Stimulated activated CD4-positive, alpha-beta T cell treated with anti-CD3 and anti-CD28 coated beads, Interleukin-4, amount 100 ng/mL, for 1 hour (primary cell): ENCODE data around the gene CAMK1D.
"Not testable (repeated sequence)": the region's sequence is repeated elsewhere in the genome, so short reads cannot be mapped to it uniquely, and the experiment has no call there.

Experiments
- DNase-seq: peaks from one replicate; pipeline ENCODE4 v3.0.0-alpha.2; 2020

CAMK1D gene

GRCh38 chr10:12431151-12432101, 82.1 kb downstream of the CAMK1D start:
- DNase-seq, result no peak

DNA sequence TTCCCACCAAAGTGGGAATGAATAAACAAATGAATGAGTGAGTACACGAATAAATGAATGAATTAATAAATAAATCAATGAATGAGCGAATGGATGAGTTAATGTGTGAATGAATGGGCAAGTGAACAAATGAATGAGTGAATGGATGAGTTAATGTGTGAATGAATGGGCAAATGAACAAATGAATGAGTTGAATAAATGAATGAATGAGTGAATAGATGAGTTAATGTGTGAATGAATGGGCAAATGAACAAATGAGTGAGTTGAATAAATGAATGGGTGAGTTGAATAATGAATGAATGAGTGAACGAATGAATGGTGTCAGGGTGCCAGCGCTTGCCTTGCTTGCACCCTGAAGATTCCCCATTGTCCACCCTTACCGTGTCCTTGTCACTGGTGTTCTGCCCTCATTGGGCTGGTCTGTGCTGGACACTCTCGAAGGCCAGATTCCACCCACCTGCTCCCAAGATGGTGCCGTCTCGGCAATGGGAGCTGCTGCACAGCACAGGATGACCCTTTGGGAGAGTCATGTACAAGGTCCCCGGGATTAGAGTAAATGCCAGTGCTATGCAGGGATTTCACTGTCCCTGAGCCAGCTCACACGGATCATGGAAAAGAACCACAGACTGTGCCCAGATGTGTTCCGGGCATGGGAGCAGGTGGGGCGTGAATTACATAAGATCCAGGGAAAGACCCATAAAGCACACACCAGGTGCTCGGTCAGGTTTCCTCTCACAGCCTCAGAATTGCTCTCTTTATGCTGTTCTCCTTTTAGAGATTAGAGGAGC, 83.2 kb downstream of the CAMK1D start:
- DNase-seq, result no peak

DNA sequence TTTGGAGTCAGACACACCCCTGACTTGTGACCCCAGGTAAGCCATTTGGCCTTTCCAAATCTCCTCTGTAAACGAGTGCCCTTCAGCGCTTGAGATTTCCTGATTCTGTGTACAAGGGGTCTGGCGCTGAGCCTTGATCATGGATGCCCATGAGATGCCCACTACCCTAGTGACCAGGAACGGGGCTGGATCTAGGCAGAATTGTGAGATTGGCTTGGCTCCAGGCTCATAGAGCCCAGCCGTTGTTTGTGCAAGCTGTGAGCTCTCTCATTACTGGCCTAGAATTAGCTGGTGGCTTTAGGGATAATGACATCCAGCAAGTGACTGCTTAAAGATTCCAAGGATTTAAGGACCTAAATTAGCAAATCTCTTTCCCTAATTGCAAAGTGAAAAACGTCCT, 84.9 kb downstream of the CAMK1D start:
- no peak for DNase-seq

GRCh38 chr10:12434677-12435076, 85.3 kb downstream of the CAMK1D start:
- DNase-seq, result not testable (repeated sequence)

GRCh38 chr10:12435348-12435747, 86.0 kb downstream of the CAMK1D start:
- no peak for DNase-seq

GRCh38 chr10:12438919-12439692, 89.8 kb downstream of the CAMK1D start:
- DNase-seq, result no peak

- DNase-seq, result not testable (repeated sequence)
Measured at GRCh38 chr10:12439767-12440166, 90.4 kb downstream of the CAMK1D start.

DNA sequence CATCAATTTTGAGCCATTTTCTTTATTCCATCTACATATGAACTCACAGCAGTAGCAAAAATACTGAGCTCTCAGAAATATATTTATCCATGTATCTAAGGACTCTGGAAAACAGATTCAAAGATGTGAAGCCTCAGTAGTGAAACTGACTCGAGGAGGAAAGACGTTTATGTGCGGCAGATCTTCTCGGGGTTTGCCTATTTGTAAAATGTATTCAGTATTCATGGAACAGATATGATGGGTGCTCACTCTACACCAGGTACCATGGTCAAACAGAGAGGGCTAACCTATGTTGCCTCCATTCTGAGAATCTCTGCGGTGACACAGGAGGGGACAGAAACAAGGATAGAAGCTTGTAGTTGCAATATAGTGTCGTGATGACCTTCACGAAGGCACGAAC, 93.7 kb downstream of the CAMK1D start:
- no peak for DNase-seq

DNA sequence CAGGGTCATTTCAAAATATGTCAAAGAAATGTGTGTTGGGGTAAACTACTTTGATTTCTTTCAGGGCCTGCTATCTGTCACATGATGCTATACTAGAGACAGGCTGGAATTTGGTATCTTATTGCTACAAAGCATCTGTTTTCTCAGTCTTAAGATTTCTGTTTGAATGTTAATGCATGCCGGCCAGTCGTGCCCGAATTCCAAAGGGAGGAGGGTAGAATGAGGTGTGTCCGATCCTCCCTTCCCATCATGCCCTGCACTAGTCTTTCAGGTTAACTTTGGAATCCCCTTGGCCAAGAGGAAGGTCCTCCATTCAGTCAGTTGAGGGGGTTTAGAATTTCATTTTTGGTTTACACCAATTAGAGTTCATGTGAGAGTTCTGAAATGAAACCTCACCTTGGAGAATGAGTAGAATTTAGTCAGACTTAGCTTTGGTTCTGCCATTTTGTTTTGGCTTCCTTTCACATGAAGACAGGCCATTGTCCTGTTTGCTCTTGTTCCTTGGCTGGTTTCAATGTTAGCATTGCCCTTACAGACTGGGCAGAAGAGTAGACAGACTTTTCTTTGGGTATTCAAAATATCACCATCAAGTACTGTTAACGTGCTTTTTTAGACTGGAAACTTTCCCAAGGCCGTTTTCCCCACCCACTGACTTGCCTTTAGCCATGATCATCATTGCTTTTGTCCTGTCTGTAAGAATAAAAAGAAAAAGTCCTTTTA, 95.8 kb downstream of the CAMK1D start:
- DNase-seq, result no peak

- no peak for DNase-seq
Measured at GRCh38 chr10:12445701-12446334, 96.5 kb downstream of the CAMK1D start.

GRCh38 chr10:12448340-12448728, 99.0 kb downstream of the CAMK1D start:
- no peak for DNase-seq

GRCh38 chr10:12448729-12449391, 99.5 kb downstream of the CAMK1D start:
- peak; percentile 61 for DNase-seq

DNA sequence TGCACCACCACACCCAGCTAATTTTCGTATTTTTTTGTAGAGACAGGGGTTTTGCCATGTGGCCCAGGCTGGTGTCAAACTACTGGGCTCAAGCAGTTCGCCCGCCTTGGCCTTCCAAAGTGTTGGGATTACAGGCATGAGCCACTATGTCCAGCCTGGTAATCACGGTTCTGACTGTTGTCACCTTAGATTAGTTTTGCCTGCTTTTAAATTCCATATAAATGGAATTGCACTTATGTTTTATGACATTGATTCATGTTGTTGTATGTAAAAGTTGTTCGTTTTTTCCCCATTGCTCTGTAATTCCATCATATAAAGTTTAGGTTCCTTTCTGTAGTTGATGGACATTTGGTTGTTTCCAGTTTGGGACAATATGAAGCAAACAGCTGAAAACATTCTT, 106.0 kb downstream of the CAMK1D start:
- no peak for DNase-seq

DNA sequence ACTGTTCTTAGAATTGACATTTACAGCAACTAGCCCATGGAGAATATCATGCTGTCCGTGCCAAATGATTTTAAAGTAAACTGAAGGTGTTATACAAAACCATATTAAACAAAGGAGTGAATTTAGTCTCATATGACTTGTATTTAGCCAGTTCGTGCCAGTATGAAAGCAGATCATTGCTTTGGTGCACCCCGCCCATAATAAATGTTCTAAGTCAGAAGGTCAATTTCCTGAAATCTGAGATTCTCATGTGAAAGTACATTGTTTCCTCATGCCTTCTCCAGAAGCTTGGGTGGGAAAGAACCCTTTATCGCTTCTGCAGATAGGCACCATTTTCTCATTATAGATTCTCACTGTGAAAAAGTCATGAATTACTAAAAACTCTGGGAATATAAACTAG, 106.4 kb downstream of the CAMK1D start:
- no peak for DNase-seq

DNA sequence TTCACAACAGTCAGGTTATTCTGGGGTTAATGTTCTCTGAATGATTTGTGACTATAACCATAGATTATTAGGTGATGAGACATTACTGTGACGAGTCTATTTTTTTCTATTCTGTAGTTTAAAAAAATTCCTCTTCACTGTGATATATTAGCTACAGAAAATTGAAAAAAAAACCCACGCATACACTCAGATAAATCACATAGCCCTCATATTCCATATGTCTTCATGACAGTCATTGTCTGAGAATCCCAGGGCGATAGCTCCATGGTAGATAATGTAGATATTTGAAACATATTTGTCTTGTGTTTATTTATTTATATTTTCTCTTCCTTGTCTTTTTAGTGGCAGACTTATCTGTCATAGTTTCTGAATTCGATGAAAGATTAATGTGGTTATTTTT, 110.0 kb downstream of the CAMK1D start:
- no peak for DNase-seq

- no peak for DNase-seq
Measured at GRCh38 chr10:12459762-12460161, 110.4 kb downstream of the CAMK1D start.

GRCh38 chr10:12463459-12463838, 114.1 kb downstream of the CAMK1D start:
- DNase-seq, result no peak

DNA sequence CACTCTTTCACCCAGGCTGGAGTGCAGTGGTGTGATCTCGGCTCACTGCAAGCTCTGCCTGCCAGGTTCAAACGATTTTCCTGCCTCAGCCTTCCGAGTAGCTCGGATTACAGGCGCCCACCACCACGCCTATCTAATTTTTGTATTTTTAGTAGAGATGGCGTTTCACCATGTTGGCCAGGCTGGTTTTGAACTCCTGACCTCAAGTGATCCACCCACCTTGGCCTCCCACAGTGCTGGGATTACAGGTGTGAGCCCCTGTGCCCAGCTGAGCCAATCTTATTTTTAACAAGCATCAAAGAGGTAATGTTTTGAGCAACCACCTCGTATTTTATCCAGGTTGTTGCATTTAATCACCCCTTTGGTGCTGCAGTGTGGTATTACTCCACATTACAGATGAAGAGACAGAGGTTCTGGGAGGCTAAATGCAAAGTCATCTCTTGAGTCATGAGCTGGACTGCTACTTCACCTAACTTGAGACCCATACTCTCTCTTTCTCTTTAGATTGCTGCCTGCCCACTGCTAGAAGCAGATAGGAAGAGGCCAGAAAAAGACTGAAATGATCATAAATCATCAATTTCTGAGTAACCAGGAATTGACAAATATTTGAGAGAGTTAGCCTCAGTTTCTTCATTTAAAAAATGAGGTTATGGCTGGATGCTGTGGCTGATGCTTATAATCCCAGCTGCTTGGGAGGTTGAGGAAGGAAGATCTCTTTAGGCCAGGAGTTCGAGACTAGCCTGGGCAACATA, 116.2 kb downstream of the CAMK1D start:
- no peak for DNase-seq

- DNase-seq, result no peak
Measured at GRCh38 chr10:12466704-12467305, 117.5 kb downstream of the CAMK1D start.

DNA sequence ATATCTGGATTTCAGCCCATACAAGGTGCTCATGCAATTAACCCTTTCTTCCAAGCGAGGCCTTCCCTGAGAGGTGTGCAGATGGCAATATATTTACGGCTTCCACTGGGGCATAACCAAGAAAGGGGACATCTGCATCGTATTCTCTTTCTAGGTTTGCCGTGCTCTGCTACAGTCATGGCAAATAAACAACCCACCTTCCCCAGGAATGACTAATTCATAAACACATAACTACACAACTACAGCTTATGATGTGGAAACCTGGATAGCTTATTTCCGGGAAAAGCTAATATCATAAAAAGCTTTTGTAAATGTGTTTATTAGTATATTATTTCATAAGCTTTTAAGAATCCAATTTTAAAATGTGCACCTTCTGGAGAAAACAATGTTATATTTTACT, 120.0 kb downstream of the CAMK1D start:
- DNase-seq, result no peak
